HG03135 (cell line): Measurements from ENCODE around the gene RIPK3.
"Not testable (repeated sequence)": the region's sequence is repeated elsewhere in the genome, so short reads cannot be mapped to it uniquely, and the experiment has no call there.

Experiments used
- ATAC-seq: cut with Tn5 transposase; IDR thresholded peaks from one replicate; pipeline ENCODE4 v1.9.1; 2021; ENCODE audit warnings: mild to moderate bottlenecking, moderate library complexity; ENCODE audit not compliant: unreplicated experiment

Gene RIPK3

DNA sequence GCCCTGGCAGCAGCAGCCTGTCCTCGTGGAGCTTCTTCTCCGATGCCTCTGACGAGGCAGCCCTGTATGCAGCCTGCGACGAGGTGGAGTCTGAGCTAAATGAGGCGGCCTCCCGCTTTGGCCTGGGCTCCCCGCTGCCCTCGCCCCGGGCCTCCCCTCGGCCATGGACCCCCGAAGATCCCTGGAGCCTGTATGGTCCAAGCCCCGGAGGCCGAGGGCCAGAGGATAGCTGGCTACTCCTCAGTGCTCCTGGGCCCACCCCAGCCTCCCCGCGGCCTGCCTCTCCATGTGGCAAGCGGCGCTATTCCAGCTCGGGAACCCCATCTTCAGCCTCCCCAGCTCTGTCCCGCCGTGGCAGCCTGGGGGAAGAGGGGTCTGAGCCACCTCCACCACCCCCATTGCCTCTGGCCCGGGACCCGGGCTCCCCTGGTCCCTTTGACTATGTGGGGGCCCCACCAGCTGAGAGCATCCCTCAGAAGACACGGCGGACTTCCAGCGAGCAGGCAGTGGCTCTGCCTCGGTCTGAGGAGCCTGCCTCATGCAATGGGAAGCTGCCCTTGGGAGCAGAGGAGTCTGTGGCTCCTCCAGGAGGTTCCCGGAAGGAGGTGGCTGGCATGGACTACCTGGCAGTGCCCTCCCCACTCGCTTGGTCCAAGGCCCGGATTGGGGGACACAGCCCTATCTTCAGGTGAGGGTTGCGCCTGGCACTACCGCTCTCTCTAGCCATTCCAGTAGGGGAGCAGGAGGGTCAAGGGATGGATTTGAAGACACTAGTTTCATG, 30.3 kb upstream of the RIPK3 start:
- no peak for ATAC-seq

- ATAC-seq, result no peak
These were observed 29.7 kb upstream of the RIPK3 start for GRCh38 chr14:24369463-24369862.

DNA sequence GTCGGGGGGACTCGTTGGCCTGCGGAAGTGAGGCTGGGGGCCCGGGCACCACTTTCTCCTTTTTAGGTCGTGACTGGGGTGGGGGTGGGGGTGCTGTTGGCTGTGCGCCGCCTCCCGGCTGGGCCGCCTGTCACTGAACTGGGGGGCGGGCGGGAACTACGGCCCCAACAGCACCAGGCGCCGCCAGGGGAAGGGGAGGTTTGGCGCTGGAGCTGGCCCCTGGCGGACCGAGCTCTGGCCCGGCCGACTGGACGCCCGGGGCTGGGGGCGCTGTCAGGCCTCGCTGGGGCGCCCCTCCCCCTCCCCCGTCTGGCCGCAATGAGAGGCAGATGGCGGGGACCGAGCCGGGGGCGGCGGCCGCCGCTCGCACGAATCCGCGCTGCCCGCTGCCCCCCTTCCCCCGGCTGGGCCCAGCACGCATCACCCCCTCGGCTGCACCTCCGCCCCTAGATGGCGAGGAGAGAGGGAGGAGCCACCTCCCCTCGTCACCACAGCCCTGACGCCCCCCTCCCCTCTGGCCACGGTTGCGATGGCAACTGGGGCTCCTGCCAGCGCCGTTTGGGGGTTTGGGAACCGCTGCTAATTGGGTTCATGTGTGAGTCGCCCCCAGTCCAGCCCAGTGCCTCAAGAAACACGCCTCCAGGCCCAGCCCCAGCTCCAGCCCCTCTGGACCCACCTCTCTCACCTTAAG, 28.9 kb upstream of the RIPK3 start:
- no peak for ATAC-seq

GRCh38 chr14:24368212-24368561, 28.4 kb upstream of the RIPK3 start:
- no peak for ATAC-seq

DNA sequence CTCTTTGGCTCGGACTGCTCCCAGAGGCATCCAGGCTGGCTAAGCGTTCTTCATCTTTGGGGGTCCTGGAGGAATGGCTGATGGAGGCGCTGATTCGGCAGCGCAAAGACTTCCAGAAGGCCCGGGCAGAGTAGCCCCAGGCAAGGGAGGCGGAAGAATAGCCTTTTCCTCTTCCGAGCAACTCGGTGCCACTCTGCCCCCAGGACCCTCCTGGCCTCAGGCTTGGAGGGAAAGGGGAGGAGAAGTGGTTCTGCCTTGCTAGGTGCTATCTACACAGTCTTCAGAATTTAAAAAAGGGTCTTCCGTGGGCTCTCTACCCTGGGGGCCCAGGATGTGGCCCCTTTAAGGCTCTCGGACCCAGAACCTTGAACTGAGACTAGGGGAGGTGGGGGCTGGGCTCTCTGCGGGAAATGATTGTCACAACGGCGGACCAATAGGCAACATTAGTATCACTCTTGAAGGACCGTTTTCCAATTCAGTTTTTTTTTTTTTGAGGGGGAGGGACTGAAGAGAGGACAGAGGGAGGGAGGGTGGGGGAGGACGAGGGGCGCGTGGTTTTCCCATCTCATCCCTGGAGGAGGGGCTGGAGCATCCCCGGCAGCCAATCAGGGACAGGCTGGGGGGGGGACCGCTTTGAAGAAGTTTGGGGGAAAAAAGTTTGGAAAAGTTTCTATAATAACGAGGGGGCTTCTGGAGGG, 27.9 kb upstream of the RIPK3 start, which contains the start of gene NFATC4:
TSS of gene NFATC4 (plus strand) at position 671 of the 698 bp plus-strand sequence. CDS start 157 bp downstream, outside the sequence.
- ATAC-seq, result peak; percentile 38

DNA sequence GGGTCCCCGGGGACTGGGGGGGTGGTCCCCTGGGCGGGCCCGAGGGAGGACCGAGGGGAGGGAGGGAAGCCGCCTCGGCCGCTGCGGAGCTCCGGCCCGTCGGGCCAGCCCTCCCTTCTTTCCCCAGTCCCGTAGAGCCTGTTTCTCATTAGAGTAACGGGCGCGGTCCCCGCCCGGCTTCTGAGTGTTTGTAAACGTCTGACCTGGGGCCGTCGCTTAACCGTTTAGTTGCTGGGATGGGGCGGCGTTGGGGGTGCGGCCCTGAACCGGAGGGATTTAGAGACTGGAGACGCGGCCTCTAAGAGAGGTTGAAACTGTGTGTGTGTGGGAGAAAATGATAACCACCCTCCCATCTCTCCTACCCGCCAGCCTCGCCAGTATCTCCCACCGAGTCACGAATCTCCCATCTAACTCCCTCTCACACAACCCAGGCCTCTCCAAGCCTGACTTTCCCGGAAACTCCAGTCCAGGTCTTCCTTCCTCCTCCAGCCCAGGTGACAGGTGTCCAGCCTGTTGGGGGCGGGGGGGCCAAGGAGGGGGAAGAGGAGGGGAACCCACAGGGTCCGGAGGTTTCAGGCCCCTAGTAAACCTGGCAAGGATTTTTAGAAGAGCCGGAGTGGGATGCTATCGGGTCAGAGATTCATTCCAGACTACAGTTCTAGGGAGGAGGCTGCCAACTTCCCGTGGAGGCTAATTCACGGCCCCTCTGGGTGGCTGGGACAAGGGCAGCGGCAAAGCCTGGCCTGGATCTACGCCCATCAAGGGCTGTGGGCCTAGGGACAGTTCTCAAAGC, 27.1 kb upstream of the RIPK3 start:
- peak; percentile 53 for ATAC-seq

- no peak for ATAC-seq
These were observed 26.6 kb upstream of the RIPK3 start for GRCh38 chr14:24366413-24366720.

DNA sequence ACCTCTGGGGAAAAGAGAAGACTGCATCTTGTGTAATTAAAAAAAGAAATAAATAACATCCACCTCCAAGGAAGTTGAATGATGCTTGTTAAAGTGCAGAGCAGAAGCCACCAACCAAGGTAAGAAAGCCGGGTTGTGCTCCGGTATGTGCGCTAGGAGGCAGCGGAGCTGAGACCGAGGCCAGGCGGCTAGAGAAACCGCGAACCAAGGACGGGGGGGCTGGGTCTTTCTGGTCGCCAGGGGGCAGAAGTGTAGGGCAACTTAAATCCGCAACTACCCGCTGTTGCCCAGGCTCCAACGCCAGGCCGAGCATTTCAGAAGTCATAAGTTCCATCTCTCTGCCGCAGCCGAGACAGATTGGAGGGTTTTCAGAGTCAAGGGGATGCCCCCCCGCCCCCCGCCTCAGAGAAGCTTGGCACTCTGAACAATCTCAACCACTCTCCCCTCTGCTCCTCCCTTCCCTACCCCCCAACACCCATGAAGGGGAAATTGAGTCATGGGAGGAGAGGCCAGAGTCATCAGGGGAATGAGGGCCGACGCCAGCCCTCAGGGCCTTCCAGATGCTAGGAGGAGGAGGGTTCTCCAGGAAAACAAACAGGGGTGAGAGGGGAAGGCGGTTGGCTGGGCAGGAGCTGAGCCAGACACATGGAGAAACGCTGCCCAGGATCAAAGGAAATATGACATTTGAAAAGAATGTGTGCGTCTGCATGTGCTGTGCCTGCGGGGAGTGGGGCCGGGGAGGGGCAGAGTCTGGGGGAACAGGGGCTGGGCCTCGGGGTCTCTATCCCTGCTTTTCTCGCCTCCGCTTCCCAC, 26.0 kb upstream of the RIPK3 start:
- peak; percentile 44 for ATAC-seq

- no peak for ATAC-seq
These were observed 25.1 kb upstream of the RIPK3 start for GRCh38 chr14:24364841-24365240.

DNA sequence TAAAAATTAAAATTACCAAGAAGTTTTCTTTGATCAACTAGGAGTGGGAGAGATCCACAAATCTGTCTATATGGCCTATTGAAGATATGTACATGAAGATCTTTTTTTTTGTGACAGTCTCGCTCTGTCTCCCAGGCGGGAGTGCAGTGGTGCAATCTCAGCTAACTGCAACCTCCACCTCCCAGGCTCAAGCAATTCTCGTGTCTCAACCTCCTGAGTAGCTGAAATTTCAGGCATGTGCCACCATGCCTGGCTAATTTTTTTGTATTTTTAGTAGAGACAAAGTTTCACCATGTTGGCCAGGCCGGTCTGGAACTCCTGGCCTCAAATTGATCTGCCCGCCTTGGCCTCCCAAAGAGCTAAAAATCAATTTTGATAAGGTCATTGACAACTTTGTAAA, 23.6 kb upstream of the RIPK3 start:
- ATAC-seq, result no peak

- no peak for ATAC-seq
These were observed 22.6 kb upstream of the RIPK3 start for GRCh38 chr14:24362241-24362960.

DNA sequence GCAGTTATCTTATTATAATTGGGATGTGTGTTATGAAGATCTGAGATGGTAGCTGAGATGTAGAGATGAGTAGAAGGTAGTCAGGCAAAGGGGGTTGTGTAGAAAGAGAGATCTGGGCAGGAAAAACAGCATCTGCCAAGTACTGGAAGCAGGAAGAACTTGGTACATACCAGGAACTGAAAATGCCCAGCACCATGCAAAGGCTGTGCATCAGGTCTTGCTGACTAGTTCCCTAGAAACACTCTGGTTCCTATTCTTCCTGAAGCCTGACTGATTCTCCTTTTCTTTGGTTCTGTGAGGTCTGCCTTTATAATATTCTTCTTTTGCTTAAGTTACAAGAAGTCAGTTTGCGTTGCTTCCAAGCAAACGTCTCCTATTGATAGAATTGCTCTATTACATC, 21.5 kb upstream of the RIPK3 start:
- no peak for ATAC-seq

DNA sequence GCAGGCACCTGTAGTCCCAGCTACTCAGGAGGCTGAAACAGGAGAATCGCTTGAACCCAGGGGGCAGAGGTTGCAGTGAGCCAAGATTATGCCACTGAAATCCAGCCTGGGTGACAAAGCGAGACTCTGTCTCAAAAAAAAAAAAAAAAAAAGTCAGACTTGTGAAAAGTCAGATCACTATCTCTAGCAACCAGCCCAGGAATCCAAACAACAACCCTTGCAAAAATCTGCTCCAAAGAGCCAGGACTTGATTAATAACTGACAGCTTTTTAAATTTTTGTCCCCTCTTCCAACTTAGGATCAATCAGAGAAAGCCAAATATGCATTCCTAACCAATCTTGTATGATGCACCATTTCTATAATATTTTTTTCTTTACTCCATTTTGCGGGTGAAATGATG, 20.5 kb upstream of the RIPK3 start:
- ATAC-seq, result no peak

GRCh38 chr14:24356208-24356607, 16.4 kb upstream of the RIPK3 start:
- ATAC-seq, result no peak

DNA sequence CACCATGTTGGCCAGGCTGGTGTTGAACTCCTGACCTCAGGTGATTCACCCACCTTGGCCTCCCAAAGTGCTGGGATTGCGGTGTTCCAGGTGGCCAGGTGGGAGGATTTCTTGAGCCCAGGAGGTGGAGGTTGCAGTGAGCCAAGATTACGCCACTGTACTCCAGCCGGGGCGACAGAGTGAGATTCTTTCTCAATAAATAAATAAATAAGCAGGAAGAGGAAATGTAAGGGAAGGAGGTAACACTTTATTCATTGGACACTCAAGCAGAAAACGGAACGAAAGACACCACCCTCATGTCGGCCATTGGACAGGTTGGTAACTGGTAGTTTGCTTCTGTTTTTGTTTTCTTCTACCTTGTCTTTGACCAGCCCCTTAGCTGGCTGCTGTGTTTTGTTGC, 15.2 kb upstream of the RIPK3 start:
- ATAC-seq, result no peak

GRCh38 chr14:24354482-24354825, 14.7 kb upstream of the RIPK3 start:
- ATAC-seq, result not testable (repeated sequence)

GRCh38 chr14:24353559-24354481, 14.0 kb upstream of the RIPK3 start:
- no peak for ATAC-seq

DNA sequence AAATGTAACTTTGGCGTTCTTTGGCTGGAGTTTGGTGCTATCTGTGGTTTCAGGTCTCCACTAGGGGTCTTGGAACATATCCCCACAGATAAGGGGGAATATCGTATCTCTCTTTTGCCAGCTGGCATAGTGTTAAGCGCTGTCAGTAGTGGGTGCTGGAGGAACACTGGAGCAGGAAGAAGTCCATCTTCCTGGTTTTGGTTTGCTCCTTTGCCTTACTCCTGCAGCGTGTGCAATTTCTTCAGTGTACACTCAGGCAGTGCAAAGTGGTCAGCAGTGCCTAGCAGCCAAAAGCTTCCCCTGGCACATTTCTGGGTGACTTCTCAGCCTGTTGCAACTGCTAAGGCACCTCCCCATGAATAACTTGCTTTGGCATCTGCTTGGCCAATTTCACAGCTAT, 11.7 kb upstream of the RIPK3 start:
- no peak for ATAC-seq

- ATAC-seq, result no peak
These were observed 10.0 kb upstream of the RIPK3 start for GRCh38 chr14:24349742-24350141.
